B cell (primary cell): Measurements from ENCODE around the gene ALG1. TPM values are rescaled to one million over a fixed set of nuclear protein-coding genes. Genes with fewer than 3 reads are reported as not detected.
"Not testable (repeated sequence)": the region's sequence is repeated elsewhere in the genome, so short reads cannot be mapped to it uniquely, and the experiment has no call there.

Source experiments
- ATAC-seq: fragments of 200-7000 bp; cut with Tn5 transposase; one replicate; pipeline ENCODE4 v1.10.0; 2021; ENCODE audit warnings: low read depth, mild to moderate bottlenecking, moderate number of reproducible peaks, moderate library complexity
- CTCF ChIA-PET: fragments of 350-600 bp; sonication (Branson Sonifier 250); formaldehyde crosslinking; loops from one replicate; lab custom pipeline; 2021; ENCODE audit warnings: antibody characterized with exemption, inconsistent platforms; lab: Charles Lee
- POLR2A ChIA-PET: fragments of 350-600 bp; sonication (Branson Sonifier 250); formaldehyde crosslinking; loops from one replicate; lab custom pipeline; 2021; ENCODE audit warnings: antibody characterized with exemption; lab: Charles Lee
- DNase-seq: peaks from one replicate; pipeline ENCODE4 v3.0.0; 2013
- H2AFZ ChIP-seq: 2 replicates; pipeline ENCODE4 v1.6.1; 2012; ENCODE audit warnings: mild to moderate bottlenecking, low read depth, low read length; ENCODE audit not compliant: insufficient read depth, poor library complexity, severe bottlenecking
- H3K27ac ChIP-seq, 2 donors: 1 replicate in 1 of 2; 2 replicates in 1 of 2; pipeline ENCODE4 v1.5.1; 2012 to 2013; ENCODE audit warnings: low read length in 2 of 2, mild to moderate bottlenecking in 2 of 2, moderate library complexity in 1 of 2
- H3K27me3 ChIP-seq, 4 experiments: fragments of 200-600 bp in 1 of 4; sonication (generic) in 1 of 4; replicated peaks in 1 of 4; 1 replicate in 2 of 4; 2 replicates in 2 of 4; pipeline versions ENCODE4 v1.6.1 to v1.7.0; 2013 to 2016; ENCODE audit warnings: low read length in 3 of 4, mild to moderate bottlenecking in 2 of 4, mixed read lengths in 1 of 4, moderate library complexity in 1 of 4; ENCODE audit not compliant: insufficient read depth in 4 of 4, control insufficient read depth in 3 of 4; ENCODE audit errors: control extremely low read depth in 1 of 4
- H3K36me3 ChIP-seq, 2 experiments: replicated peaks in 1 of 2; 1 replicate in 1 of 2; 2 replicates in 1 of 2; pipeline versions ENCODE4 v1.6.1 to v1.7.1; 2013; ENCODE audit warnings: low read length in 1 of 2; ENCODE audit not compliant: insufficient read depth in 2 of 2, control insufficient read depth in 1 of 2; ENCODE audit errors: control extremely low read depth in 1 of 2, extremely low read depth in 1 of 2
- H3K4me1 ChIP-seq, 2 donors: fragments of 200-600 bp in 1 of 2; sonication (generic) in 1 of 2; 1 replicate in 1 of 2; 2 replicates in 1 of 2; pipeline versions ENCODE4 v1.5.1 to v1.6.1; 2013 to 2017; ENCODE audit warnings: low read length in 2 of 2; ENCODE audit not compliant: control insufficient read depth in 2 of 2, insufficient read depth in 2 of 2
- H3K4me2 ChIP-seq: replicated peaks from 2 replicates; pipeline ENCODE3; 2012; ENCODE audit warnings: mild to moderate bottlenecking, low read depth, low read length; ENCODE audit not compliant: poor library complexity, severe bottlenecking
- H3K4me3 ChIP-seq, 5 experiments: fragments of 200-600 bp in 1 of 5; sonication (generic) in 1 of 5; 1 replicate in 3 of 5; 2 replicates in 2 of 5; pipeline versions ENCODE4 v1.5.1 to v1.7.0; 2011 to 2016; ENCODE audit warnings: low read length in 4 of 5, mild to moderate bottlenecking in 4 of 5, low read depth in 2 of 5, control low read depth in 1 of 5, moderate library complexity in 1 of 5; ENCODE audit not compliant: insufficient read depth in 1 of 5; ENCODE audit errors: control extremely low read depth in 1 of 5, extremely low read depth in 1 of 5
- H3K79me2 ChIP-seq: fragments of 200-600 bp; sonication (generic); one replicate; pipeline ENCODE4 v1.6.0; 2016; ENCODE audit warnings: low read length; ENCODE audit not compliant: control insufficient read depth, insufficient read depth
- H3K9ac ChIP-seq: fragments of 200-600 bp; sonication (generic); 2 replicates; pipeline ENCODE4 v1.6.1; 2017; ENCODE audit warnings: mild to moderate bottlenecking, low read length, moderate library complexity
- H3K9me3 ChIP-seq, 3 donors: one replicate each; pipeline versions ENCODE4 v1.6.1 to v1.7.1; 2013; ENCODE audit warnings: low read length in 2 of 3; ENCODE audit not compliant: control insufficient read depth in 2 of 3, insufficient read depth in 1 of 3; ENCODE audit errors: control extremely low read depth in 1 of 3
- H4K20me1 ChIP-seq: 2 replicates; pipeline ENCODE4 v1.6.0; 2012; ENCODE audit warnings: mild to moderate bottlenecking, low read length; ENCODE audit not compliant: insufficient read depth, control insufficient read depth, poor library complexity, severe bottlenecking
- H3K27ac Mint-ChIP-seq: one replicate; pipeline ENCODE4 v1.8.0; 2021; ENCODE audit warnings: mixed read lengths
- H3K27me3 Mint-ChIP-seq: one replicate; pipeline ENCODE4 v1.8.0; 2021; ENCODE audit warnings: mixed read lengths
- H3K4me1 Mint-ChIP-seq: one replicate; pipeline ENCODE4 v1.8.0; 2021; ENCODE audit warnings: mixed read lengths
- H3K4me3 Mint-ChIP-seq: one replicate; pipeline ENCODE4 v1.8.0; 2021; ENCODE audit warnings: mixed read lengths
- H3K9me3 Mint-ChIP-seq: one replicate; pipeline ENCODE4 v1.8.0; 2022; ENCODE audit warnings: mixed read lengths; ENCODE audit not compliant: insufficient read depth
- WGBS: methylation state at CpG from one replicate; pipeline ENCODE4 v1.1.5; 2013; ENCODE audit warnings: missing lambda C conversion rate; ENCODE audit not compliant: insufficient coverage; 5-methylcytosine and 5-hydroxymethylcytosine counted together
- intact Hi-C: fragments of 100-400 bp; cut with micrococcal nuclease; formaldehyde crosslinking; loops from one replicate; pipeline ENCODE4 v1.10.0; 2022
- polyA plus RNA-seq: library from polyadenylated mRNA; depleted of rRNA; stranded (reverse); fragments of >200 nt; gene quantifications from 2 replicates; pipeline ENCODE4 v1.2.3, GENCODE V29; 2012
- total RNA-seq, 2 donors: library from RNA; stranded (reverse); fragments of 120-200 nt in 1 of 2; gene quantifications; 1 replicate in 1 of 2; 2 replicates in 1 of 2; pipeline versions ENCODE4 v1.2.3 to v1.2.4, GENCODE V29; 2013 to 2022

The ALG1 gene
- total and polyA plus RNA-seq, 2 donors (not counting 1 experiment from before 2014, with no cell fraction given), result 12.2 to 24.2 TPM

DNA sequence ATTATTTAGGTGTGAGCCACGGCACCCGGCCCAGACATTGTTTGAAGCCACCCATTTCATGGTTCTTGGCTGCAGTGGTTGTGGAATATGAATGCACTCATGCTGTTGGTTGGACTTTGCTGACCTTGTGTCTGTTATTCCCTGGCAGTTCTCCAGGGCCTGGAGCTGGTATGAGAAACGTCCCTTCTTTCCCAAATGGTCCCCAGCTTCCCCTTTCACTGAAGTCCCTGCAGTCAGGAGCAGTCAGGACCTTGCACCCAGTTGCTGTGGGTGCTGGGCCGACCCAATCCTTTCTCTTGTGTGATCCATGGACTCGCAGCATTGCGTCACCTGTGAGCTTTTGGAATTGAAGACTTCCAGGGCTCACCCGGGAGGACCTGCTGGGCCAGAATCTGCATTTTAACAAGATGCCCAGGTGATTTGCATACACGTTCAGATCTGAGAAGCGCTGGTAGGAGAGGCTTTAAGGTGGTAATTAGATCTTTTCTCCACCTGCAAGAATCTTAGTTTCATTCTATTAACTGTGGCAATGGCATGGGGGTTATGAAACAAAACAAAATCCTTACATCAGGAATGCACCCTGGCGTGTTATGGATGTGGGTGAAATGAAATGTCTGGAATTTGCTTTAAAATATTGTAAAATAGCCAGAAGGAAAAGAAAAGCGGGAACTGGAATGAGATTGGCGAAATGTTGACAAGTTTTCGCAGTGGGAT is 63.3 kb downstream of the ALG1 start:
- H3K27ac ChIP-seq, intact Hi-C loops, H3K4me2 ChIP-seq, H3K9me3 Mint-ChIP-seq, H3K79me2 ChIP-seq, DNase-seq, POLR2A ChIA-PET, H3K9me3 ChIP-seq, H4K20me1 ChIP-seq, H3K27me3 ChIP-seq, CTCF ChIA-PET, H3K9ac ChIP-seq, H3K4me1 Mint-ChIP-seq, H2AFZ ChIP-seq, H3K4me1 ChIP-seq, ATAC-seq, H3K27ac Mint-ChIP-seq, H3K36me3 ChIP-seq, H3K4me3 ChIP-seq, H3K4me3 Mint-ChIP-seq: not testable (repeated sequence)
- 43% methylated on average over 8 of the region's 13 CpGs for WGBS
- peaks cover 27% of the 10 kb centered on the region for H3K27me3 Mint-ChIP-seq

Other genes starting within 250 kb of the ALG1 start
- gene GLYR1, start 224.6 kb upstream of the ALG1 start, total RNA-seq, result 137 and 147 TPM in 2 replicates
- 34.0 and 40.6 TPM in 2 replicates for gene GLYR1, start 224.6 kb upstream of the ALG1 start, polyA plus RNA-seq
- 38.1 and 41.9 TPM in 2 replicates for gene UBN1, start 224.4 kb upstream of the ALG1 start, total RNA-seq
- gene UBN1, start 224.4 kb upstream of the ALG1 start, polyA plus RNA-seq, result 16.6 and 23.7 TPM in 2 replicates
- not detected in 2 replicates for gene PPL, start 134.7 kb upstream of the ALG1 start, total RNA-seq
- gene PPL, start 134.7 kb upstream of the ALG1 start, polyA plus RNA-seq, result 0.07 TPM in 1 of 2 replicates, not detected in the other
- gene SEC14L5, start 113.5 kb upstream of the ALG1 start, total RNA-seq, result not detected in 2 replicates
- gene SEC14L5, start 113.5 kb upstream of the ALG1 start, polyA plus RNA-seq, result not detected in 2 replicates
- 38.4 and 43.3 TPM in 2 replicates for gene NAGPA, start 37.9 kb upstream of the ALG1 start, total RNA-seq
- 33.4 and 38.6 TPM in 2 replicates for gene NAGPA, start 37.9 kb upstream of the ALG1 start, polyA plus RNA-seq
- not detected in 2 replicates for gene C16orf89, start 5.9 kb upstream of the ALG1 start, total RNA-seq
- gene C16orf89, start 5.9 kb upstream of the ALG1 start, polyA plus RNA-seq, result not detected in 2 replicates
- 7.8 and 10.3 TPM in 2 replicates for gene EEF2KMT, start 26.0 kb downstream of the ALG1 start, total RNA-seq
- gene EEF2KMT, start 26.0 kb downstream of the ALG1 start, polyA plus RNA-seq, result 5.8 and 8.0 TPM in 2 replicates